Measurements from ENCODE around the gene SAMD11. TPM values are rescaled to one million over a fixed set of nuclear protein-coding genes. Genes with fewer than 3 reads are reported as not detected.

The SAMD11 gene
- total RNA-seq, 1 experiment from 2014 or later, result 11.5 TPM

DNA sequence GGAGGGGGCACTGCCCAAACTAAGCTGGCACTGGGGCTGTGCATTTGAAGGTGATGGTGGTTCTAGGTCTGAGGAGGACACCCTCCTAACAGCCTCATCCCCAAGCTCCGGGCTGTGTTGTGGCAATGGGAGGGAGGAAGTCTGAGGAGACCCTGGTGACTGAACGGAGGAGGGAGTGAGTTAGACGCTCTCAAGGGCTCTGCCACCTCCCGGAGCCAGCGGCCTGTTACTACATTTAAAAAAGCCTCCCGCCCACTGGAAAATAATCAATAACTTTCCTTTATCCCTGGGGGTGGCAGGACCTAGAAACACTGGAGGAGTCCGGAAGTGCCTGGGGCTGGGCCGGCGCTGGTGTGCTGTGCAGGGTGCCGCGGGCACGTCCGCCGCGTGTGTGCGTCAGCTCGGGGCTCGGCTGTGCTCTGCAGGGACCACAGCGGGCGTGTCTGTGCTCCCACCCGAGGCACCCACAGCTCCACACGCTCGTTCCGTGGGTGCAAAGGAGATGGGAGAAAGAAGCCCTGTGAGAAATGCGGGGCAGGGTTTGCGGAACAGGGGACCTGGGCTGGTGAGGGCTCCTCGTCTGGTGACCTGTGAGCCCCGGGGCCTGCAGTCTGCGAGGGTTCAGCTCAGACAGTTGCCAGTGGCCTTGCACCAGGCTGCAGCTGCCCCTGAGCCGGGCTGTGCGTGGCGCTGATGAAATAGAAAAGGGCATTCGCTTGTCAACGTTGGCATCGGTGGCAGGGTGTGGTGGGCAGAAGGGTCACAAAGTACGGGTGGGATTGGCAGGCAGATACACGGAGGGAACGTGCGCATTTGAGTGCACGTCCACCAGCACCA is 5.3 kb downstream of the SAMD11 start:
- H3K9me3 ChIP-seq (ENCODE audit: control insufficient read depth in 1 of 2, insufficient read depth in 1 of 2, low read depth in 1 of 2, low read length in 2 of 2), result no peaks in the 10 kb centered on the region
- TF ChIP-seq EZH2phosphoT487 (IDR thresholded peaks at IDR 0.05; ENCODE audit: borderline replicate concordance), result no peak
- TF ChIP-seq CEBPB (IDR thresholded peaks at IDR 0.05; ENCODE audit: low read depth), result no peak
- TF ChIP-seq, protein P1, sequence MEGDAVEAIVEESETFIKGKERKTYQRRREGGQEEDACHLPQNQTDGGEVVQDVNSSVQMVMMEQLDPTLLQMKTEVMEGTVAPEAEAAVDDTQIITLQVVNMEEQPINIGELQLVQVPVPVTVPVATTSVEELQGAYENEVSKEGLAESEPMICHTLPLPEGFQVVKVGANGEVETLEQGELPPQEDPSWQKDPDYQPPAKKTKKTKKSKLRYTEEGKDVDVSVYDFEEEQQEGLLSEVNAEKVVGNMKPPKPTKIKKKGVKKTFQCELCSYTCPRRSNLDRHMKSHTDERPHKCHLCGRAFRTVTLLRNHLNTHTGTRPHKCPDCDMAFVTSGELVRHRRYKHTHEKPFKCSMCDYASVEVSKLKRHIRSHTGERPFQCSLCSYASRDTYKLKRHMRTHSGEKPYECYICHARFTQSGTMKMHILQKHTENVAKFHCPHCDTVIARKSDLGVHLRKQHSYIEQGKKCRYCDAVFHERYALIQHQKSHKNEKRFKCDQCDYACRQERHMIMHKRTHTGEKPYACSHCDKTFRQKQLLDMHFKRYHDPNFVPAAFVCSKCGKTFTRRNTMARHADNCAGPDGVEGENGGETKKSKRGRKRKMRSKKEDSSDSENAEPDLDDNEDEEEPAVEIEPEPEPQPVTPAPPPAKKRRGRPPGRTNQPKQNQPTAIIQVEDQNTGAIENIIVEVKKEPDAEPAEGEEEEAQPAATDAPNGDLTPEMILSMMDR (IDR thresholded peaks at IDR 0.05 in 2 of 3, conservative IDR thresholded peaks at IDR 0.05 in 1 of 3; ENCODE audit: borderline replicate concordance in 1 of 3, insufficient read depth in 1 of 3, low read depth in 2 of 3, low read length in 2 of 3), result no peak
- TF ChIP-seq POLR2A (IDR thresholded peaks at IDR 0.05; ENCODE audit: borderline replicate concordance, extremely low read depth, insufficient read depth, insufficient read length), result no peak
- no peak for TF ChIP-seq RAD21 (IDR thresholded peaks at IDR 0.05; ENCODE audit: low read depth)
- TF ChIP-seq YY1 (IDR thresholded peaks at IDR 0.05; ENCODE audit: extremely low read depth, insufficient replicate concordance, low read depth, low read length), result no peak
- no peak for TF ChIP-seq TCF7L2 (IDR thresholded peaks at IDR 0.05; ENCODE audit: borderline replicate concordance, extremely low read depth, insufficient read depth, insufficient read length)
- no peak for TF ChIP-seq CBX3 (IDR thresholded peaks at IDR 0.05; ENCODE audit: low read depth)
- TF ChIP-seq, protein P2, sequence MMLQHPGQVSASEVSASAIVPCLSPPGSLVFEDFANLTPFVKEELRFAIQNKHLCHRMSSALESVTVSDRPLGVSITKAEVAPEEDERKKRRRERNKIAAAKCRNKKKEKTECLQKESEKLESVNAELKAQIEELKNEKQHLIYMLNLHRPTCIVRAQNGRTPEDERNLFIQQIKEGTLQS (IDR thresholded peaks at IDR 0.05), result no peak
- TF ChIP-seq POLR2AphosphoS5 (IDR thresholded peaks at IDR 0.05; ENCODE audit: low read depth, low read length), result no peak
- TF ChIP-seq EGR1 (IDR thresholded peaks at IDR 0.05; ENCODE audit: low read depth), result no peak
- TF ChIP-seq SP1 (IDR thresholded peaks at IDR 0.05; ENCODE audit: low read depth), result no peak
- TF ChIP-seq, protein P3, sequence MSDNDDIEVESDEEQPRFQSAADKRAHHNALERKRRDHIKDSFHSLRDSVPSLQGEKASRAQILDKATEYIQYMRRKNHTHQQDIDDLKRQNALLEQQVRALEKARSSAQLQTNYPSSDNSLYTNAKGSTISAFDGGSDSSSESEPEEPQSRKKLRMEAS (IDR thresholded peaks at IDR 0.05), result no peak
- H3K9ac ChIP-seq (ENCODE audit: low read length), result no peak overlapping the region
- H3K79me2 ChIP-seq (ENCODE audit: insufficient read depth, low read length), result no peaks in the 10 kb centered on the region
- no peak for ATAC-seq
- intact Hi-C loops (cut with micrococcal nuclease), result no loop called here
- peaks cover 12 to 18% of the 10 kb centered on the region in 2 experiments for H3K4me1 ChIP-seq (ENCODE audit: control insufficient read depth in 1 of 2, insufficient read depth in 2 of 2, low read length in 2 of 2)
- no peaks in the 10 kb centered on the region for H3K9me2 ChIP-seq (ENCODE audit: insufficient read depth)
- H3K27ac ChIP-seq (ENCODE audit: low read depth, low read length), result no peak overlapping the region
- no peaks in the 10 kb centered on the region for H3K36me3 ChIP-seq (ENCODE audit: control insufficient read depth in 1 of 2, insufficient read depth in 2 of 2, low read length in 2 of 2)
- no peak overlapping the region for H3K4me3 ChIP-seq (replicated peaks in 1 of 2; ENCODE audit: low read depth in 1 of 2, low read length in 2 of 2)
- POLR2A ChIA-PET, result no interaction called here
- H3K27me3 ChIP-seq (ENCODE audit: insufficient read depth, low read length), result peaks cover 13% of the 10 kb centered on the region; the same call in 1 of the 2 replicates
- no TSS peak for BruUV-seq (replicated peaks)
- RAD21 ChIA-PET (ENCODE audit: low non-redundant PET in 1 of 2, low total read pairs in 2 of 2, uncharacterized antibody in 2 of 2, unreplicated experiment in 2 of 2), result interaction anchor here in 1 of 2 experiments (1.3 kb wide), 1 partner anchor 9 kb away, joined by 3 read pairs; no protein-coding TSS in a partner anchor
- CTCF ChIA-PET, result interaction anchor here (0.9 kb wide), 1 partner anchor 9 kb away, joined by 3 read pairs; no protein-coding TSS in a partner anchor
- H2AFZ ChIP-seq (ENCODE audit: low read depth, low read length, poor library complexity, severe bottlenecking), result no peak overlapping the region
- no peak for DNase-seq (ENCODE audit: low read depth, low spot score)
- H4K20me1 ChIP-seq (ENCODE audit: insufficient read depth), result no peaks in the 10 kb centered on the region
- no peak overlapping the region for H3K4me2 ChIP-seq (ENCODE audit: low read length)
